OCI-LY1 (cell line): ENCODE data around the gene STT3B.

Source experiments
- EZH2 ChIP-seq: fragments of 200-600 bp; sonication (generic), shearing (Covaris generic); IDR thresholded peaks from 2 replicates; pipeline ENCODE4 v1.8.0; 2017; ENCODE audit warnings: borderline replicate concordance, mixed run types, mild to moderate bottlenecking, antibody characterized with exemption, low read length, moderate library complexity, mixed read lengths
- TF ChIP-seq, protein P1 (sequence below): fragments of 200-600 bp; sonication (generic), shearing (Covaris generic); IDR thresholded peaks from 2 replicates; pipeline ENCODE4 v1.5.1; 2017; ENCODE audit warnings: mild to moderate bottlenecking, antibody characterized with exemption, low read length, moderate library complexity, mixed read lengths

DNA sequence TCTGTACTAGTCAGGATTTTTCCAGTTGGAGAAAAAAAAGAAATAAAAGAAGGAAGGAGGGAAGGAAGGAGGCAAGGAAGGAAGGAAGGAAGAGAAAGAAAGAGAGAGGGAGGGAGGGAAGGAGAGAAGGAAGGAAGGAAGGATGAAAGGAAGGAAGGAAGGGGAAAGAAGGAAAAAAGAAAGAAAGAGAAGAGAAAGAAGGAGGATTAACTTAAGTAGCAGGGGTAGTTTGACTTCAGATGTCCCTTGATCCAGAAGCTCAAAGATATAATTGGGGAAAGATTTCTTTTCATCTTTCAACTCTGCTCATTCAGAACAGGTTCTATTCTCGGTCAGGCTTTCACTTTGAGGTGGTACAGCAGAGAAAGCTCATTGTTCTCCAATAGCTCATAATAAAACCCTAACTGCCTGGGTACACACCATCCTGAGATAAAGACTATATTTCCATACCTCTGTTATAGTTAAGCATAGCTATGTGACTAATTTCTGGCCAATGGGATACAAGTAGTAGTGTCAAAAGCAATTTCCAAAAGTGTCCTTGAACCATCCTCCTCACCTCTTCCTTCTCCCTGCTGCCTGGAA is 23.5 kb upstream of the STT3B start:
- TF ChIP-seq, protein P1, sequence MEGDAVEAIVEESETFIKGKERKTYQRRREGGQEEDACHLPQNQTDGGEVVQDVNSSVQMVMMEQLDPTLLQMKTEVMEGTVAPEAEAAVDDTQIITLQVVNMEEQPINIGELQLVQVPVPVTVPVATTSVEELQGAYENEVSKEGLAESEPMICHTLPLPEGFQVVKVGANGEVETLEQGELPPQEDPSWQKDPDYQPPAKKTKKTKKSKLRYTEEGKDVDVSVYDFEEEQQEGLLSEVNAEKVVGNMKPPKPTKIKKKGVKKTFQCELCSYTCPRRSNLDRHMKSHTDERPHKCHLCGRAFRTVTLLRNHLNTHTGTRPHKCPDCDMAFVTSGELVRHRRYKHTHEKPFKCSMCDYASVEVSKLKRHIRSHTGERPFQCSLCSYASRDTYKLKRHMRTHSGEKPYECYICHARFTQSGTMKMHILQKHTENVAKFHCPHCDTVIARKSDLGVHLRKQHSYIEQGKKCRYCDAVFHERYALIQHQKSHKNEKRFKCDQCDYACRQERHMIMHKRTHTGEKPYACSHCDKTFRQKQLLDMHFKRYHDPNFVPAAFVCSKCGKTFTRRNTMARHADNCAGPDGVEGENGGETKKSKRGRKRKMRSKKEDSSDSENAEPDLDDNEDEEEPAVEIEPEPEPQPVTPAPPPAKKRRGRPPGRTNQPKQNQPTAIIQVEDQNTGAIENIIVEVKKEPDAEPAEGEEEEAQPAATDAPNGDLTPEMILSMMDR: no peak
- TF ChIP-seq EZH2: no peak
